GM11168 (cell line): ENCODE results near the gene ADCY9.
"Not testable (repeated sequence)": the region's sequence is repeated elsewhere in the genome, so short reads cannot be mapped to it uniquely, and the experiment has no call there.

Experiments
- in situ Hi-C: fragments of 300-500 bp; cut with MboI; formaldehyde crosslinking; loops from one replicate; pipeline ENCODE4 v1.12.0; 2022; ENCODE audit warnings: low sequenced_read_pairs; ENCODE audit not compliant: unreplicated experiment

Gene ADCY9

DNA sequence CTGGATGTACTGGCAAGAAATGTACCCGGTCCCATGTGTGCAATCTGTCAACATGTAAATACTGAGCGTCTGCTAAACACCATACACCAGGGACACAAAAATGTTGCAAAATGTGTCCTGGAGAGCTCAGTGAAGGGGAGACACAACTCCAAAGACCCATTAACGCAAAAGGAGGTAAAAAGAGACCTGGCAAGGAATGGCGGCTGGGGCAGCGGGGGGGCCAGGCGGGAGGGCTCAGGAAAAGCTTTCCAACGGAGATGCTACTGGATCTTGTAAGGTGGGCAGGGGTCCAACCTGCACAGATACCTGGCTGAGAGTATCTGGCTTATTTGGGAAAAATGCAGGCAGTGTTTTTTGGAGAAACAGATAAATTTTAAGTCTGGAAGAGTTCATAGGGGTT, 40.7 kb downstream of the ADCY9 start:
- in situ Hi-C loops = no loop called here

DNA sequence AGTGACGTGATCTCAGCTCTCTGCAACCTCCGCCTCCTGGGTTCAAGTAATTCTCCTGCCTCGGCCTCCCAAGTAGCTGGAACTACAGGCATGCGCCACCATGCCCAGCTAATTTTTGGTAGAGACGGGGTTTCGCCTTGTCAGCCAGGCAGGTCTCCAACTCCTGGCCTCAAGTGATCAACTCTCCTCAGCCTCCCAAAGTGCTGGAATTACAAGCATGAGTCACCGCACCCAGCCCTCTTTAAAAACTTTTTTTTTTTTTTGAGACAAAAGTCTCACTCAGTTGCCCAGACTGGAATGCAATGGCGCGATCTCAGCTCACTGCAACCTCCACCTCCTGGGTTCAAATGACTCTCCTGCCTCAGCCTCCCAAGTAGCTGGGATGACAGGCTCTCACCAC, 43.1 kb downstream of the ADCY9 start:
- in situ Hi-C loops = not testable (repeated sequence)

DNA sequence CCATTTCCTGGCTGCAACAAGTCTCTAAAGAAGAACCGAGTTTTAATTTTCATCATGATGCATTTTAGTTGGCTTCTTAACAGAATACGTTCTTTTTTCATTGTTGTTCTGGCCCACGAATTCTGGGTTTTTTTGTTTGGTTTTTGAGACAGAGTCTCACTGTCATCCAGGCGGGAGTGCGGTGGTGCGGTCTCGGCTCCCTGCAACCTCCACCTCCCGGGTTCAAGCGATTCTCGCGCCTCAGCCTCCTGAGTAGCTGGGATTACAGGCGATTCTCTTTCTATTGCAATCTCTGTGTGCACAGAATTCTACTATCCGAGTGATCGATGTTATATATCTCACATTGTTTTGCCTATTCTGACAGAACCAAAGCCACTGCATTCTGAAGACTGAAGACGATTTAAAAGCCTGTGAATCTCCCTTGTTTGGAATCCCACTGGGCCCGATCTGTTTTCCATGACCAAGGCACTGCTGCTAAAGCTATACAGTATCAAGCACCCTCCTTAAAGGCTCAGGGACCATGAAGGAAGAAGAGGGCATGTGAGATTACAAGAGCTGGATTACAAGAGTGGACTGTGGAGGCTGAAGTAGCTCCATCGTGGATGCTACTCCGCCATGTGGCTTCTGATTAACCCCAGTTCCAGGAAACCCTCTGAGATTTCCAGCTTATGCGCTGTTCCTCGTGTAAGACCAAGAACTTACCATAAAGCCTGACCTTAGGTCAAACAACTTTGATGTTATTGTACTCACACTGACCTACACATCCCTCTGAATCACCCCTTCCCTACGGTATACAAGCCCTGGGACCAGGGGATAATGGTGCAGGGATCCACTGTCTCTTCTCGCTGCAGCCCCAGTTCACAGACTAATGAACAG, 44.3 kb downstream of the ADCY9 start:
- in situ Hi-C loops = no loop called here

DNA sequence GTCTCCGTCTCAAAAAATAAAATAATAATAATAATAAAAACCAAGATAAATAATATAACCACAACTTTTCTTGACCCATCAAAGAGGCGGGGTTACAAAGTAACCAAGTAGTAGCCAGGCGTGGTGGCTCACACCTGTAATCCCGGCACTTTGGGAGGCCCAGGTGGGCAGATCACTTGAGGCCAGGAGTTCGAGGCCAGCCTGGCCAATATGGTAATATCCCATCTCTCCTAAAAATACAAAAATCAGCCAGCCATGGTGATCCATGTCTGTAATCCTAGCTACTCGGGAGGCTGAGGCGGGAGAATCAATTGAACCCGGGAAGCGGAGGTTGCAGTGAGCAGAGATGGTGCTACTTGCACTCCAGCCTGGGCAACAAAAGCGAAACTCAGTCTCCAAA, 45.3 kb downstream of the ADCY9 start:
- in situ Hi-C loops = no loop called here

DNA sequence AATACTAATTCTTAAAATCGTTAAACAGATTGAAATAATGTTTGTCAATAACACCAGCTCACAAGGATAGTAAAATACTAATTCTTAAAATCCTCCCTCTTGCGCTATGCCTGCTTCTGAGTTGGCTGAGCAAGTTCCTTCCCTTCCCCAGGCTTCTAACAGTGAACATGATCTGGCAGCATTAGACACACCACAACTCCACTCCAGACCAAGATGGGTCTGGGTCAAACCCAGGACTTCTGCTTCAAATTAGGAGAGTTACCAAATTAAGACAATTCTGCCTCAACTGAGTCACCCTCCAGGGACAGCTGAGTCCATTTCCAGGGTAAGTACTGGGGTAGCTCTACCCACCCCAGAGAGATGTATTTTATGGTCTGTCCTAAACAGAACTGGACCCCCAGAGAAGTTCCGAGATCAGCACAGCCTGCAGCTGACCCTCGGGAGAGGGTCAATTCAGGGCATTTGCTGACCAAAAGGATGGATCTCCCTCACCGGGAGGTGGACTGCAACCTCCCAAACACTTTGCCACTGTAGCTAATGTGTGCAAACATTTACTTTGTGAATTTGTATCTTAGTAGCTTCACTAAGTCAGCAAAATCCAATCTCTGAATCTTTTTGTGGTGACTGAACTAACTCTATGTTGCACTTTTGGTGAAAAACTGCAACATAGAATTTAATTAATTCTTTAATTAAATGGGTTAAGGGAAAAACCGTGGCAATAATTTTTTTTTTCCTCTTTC, 48.8 kb downstream of the ADCY9 start:
- in situ Hi-C loops = no loop called here

DNA sequence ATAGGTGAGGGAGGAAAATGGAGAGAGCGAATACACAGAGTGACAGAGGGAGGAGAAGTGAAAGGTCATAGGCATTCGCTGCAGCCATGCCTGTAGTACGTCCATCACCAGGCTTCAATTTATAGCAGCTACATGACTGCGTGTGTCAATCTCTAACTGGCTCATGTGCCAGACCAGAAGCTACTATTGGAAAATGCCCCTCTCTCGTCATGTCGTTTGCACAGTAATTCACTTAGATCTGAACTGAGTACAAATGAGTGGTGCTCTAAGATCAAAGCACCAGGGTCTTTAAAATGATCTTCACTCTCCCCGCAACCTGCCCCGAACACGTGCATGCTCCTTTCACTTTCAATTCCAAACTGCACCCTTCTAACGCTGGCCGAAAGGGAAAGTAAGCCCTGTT, 51.3 kb downstream of the ADCY9 start:
- in situ Hi-C loops = no loop called here

DNA sequence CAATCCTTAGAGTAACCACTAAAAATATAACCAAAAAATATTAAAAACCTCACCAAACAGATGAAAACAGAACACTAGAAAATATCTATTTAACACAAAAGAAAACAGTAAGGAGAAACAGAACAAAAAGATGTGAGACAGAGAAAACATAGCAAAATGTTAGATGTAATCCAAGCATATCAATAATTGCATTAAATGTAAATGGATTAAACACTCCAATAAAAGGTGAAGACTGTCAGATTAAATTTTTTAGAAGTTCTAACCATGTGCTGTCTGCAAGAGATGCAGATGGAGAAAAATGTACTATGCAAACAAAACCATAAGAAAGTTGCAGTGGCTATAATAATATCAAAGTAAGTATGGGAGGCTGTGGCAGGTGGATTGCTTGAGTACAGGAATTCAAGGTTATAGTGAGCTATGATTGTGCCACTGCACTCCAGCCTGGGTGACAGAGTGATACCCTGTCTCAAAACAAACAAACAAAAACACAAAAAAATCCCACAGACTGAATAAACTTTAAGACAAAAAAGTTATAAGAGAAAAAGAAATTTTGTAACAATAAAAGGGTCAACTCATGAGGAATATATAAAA, 53.9 kb downstream of the ADCY9 start:
- in situ Hi-C loops = no loop called here

DNA sequence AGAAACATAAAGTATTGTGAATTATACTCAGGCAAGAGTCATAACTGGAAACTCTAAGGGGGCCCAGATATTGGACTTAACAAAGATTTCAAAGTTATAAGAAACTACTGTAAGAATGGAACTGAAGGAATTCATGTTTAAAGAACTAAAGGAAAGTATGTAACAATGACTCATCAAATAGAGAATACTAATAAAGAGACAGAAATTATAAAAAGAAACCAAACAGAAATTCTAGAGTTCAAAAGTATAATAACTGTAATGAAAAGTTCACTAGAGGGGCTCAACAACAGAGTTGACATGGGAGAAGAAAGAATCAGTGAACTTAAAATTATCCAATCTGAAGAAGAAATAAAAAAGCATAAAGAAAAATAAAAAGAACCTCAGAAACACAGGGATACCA, 55.4 kb downstream of the ADCY9 start:
- in situ Hi-C loops = no loop called here

DNA sequence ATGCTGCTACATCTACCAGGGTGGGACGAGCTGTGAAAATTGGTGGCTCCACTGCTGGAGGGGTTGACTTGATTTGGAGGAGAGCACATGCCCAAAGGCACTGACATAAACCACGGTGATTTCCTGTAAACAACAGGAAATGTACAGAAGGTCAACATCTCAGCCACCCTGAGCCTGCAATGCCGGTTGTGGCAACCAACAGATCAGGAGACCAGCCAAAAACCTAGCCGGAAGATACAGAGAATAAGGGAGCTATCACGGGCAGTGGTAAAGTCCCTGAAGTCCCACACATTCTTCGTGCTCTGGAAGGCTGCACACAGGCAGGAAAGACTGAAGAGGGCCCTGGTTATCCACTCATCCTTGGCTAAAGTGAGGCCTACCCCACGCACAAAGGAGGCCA, 56.2 kb downstream of the ADCY9 start:
- in situ Hi-C loops = no loop called here

DNA sequence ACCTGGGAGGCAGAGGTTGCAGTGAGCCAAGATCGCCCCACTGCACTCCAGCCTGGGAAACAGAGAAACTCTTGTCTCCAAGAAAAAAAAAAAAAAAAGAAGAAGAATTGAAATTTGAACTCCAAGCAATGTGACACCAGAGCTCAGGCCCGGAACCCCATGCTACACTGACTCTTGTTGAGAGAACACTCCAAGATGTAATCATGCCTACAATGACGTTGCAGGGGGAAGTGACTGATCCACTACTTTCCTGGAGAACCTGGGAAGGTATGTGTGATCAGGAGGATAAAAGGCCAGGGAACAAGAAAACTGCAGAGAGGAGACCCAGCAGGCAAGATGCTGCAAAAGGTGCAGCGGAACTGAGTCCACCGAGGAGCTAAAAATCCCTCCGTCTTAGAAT, 57.9 kb downstream of the ADCY9 start:
- in situ Hi-C loops = no loop called here

DNA sequence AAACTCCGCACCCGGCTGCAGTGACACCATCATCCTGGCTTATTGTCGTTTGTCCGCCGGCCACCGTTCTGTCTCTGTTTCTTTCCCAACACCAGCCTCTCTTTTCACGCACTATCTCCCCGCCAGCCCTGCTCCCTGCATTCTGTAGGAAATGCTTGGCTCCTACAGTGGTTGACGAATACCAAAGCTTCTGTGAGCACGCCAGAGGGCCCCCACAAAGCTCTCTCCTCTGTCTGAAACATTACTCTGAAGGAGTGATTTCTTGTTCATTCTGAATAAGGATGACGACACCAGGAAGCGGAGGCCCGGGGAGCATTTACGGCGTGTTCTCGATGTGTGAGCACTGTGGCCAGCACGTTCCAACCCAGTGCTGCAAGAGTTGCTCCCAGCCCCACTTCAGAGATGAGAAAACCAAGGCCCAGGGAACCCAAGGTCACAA, 58.8 kb downstream of the ADCY9 start:
- in situ Hi-C loops = no loop called here

DNA sequence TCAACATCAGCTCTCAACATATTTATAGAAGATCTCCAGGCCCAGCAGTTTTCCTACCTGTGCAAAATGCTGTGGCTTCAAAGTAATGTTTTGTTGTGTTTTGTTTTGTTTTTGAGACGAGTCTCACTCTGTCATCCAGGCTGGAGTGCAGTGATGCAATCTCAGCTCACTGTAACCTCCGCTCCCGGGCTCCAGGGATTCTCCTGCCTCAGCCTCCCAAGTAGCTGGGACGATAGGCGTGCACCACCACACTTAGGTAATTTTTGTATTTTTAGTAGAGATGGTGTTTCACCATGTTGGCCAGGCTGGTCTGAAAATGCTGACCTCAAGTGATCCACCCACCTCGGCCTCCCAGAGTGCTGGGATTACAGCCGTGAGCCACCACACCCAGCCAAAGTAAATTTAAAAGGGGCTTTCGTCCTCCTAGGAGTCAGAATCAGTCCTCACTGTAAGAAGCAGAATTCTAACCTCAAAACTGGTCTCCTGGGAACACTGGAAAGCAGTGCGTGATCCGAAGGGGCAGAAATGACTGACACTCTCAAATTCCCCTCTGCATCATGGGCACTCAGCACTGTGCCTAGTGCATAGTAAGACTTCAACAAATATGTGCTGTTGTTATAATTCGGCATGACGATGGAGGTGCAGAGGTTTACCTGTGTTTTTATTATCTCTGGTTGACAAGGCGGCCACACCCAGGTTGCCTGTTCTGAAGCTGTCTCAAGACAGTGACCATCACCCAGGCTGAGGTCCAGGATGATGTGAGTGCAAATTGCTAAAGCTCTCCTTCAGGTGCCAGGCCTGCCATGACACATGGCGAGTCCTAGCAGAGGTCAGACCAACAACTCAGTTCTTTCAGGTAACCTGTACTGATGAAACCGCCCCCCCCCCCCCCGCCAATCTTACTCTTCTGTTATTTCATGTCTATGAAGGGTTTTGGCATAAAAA, 59.8 kb downstream of the ADCY9 start:
- in situ Hi-C loops = no loop called here

DNA sequence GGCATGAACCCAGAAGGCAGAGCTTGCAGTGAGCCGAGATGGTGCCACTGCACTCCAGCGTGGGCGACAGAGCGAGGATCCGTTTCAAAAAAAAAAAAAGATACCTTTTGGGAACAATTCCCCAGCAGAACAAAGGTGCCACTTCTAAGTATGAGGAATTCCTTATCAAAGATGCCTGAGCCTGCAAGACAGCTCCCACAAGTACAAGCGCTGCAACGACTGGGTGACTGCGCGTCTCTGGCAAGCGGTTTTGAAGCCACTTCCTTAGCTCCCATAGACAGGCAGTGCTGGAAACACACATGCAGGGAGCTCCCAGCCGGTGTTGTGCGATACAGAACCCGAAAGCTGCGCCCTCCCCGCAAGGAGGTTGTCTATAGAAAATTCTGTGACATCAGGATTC, 60.5 kb downstream of the ADCY9 start:
- in situ Hi-C loops = no loop called here

DNA sequence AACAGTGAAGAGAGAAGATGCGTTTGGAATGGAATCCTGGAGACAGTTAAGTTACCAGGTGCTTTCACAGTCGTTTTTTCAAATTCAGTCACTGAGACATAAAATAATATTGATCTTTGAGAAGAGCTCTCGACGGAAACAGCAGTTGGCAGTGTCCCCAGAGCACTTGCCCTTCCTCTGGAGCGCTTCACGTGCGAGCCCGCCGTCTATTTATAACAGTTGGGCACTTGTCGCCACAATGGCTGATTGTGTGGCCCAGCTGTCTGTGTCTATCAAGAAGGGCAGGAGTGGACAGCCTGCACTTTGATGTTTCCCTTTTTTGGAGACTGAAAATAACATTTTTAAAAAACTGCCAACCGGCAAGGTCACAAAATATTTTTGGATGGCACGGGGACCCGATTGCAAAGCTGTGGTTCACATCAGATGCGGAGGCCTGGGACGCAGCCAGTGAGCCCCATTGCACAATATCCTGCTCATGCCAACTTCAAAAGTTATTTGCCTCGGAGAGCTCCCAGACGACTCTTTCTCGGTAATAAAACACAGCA, 62.9 kb downstream of the ADCY9 start:
- in situ Hi-C loops = no loop called here

DNA sequence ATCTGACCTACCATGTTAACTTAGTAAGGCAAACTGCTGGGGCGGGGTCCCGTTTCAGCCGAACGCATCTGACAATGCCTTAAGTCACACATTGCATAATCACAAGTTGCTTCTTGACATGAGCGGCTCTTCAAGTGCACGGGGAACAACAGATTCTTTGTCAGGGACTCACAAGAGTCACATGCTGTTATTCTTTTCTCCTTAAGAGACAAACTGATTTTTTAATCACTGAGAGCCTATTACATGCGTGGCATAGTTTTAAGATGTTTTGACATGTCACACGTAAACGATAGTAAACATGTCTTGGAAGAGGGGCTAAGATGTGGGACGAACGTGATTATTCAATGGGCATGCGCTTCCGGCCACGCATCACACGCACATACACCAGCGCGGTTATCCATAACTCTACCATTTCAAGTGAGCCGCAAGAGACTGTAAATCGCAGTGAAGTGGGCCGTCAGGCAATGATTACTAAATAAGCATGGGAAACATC, 63.4 kb downstream of the ADCY9 start:
- in situ Hi-C loops = no loop called here

DNA sequence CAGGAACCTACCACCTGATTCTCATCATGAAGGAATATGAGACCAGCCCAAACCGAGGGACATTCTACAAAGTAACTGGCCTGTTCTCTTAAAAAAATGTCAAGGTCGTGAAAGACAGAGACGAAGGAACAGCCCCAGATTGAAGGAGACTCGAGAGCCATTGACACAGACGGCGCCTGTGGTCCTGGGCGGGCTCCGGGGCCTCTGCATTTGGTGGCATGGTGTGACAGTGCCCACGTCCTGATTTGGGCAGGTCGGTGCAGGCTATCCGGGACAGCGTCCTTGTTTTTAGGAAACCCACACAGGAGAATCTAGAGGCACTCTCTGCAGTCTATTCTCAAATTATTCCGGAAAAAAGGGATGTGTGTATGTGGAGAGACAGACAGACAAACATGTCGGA, 64.1 kb downstream of the ADCY9 start:
- in situ Hi-C loops = no loop called here

DNA sequence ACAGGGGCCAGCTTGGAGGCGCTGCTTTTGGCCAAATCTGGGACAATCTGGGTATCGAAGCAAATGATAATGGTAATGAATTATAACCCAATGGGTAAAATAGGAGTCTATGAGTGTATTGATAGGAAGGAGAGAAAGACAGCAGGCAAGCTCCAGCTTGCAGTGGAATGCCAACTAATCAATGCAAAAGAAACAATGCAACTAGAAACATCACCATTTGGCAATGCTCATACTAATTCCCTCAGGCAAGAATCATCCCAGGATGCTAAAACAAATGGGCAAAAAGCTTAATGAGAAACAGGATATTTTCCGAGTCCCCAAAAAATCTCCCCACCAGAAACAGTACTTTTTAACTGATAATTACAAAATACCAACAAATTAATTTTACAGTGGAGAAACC, 64.7 kb downstream of the ADCY9 start:
- in situ Hi-C loops = no loop called here

DNA sequence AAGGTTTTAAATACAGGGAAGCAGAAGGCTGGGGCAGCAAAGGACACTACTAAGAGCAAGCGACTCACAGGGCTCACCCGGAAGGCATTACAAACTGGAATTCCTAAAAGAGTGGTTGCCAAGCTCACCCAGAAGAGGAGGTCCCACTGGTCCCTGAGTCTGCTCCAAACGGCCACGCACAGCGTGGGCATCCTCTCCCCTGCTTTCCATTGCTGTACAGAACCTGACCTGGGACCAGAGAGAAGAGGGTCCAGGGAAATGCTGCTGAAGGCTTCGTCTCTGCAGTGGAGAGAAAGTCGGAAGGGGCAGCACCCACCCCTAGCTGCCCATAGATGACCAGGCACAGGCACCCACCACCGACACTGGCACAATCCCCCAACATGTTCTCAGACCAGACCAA, 67.2 kb downstream of the ADCY9 start:
- in situ Hi-C loops = no loop called here

DNA sequence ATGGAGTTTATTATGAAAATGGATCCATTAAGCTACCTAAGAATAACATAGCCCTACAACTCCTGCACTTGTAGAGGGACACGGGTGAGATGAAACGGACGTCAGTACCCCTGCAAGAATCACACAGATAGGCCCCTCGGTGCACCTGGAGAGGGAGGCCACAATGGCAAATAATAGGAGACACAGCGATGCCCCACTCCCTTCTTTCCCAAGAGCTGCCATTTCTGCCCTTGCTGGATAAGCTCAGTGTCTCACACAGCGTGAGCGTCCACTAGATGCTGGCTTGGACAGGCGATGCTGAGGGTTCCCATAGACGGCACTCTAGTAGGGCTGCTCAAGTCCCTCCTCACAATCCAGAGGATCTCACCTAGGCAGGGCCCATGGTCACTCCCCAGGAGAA, 67.8 kb downstream of the ADCY9 start:
- in situ Hi-C loops = no loop called here

DNA sequence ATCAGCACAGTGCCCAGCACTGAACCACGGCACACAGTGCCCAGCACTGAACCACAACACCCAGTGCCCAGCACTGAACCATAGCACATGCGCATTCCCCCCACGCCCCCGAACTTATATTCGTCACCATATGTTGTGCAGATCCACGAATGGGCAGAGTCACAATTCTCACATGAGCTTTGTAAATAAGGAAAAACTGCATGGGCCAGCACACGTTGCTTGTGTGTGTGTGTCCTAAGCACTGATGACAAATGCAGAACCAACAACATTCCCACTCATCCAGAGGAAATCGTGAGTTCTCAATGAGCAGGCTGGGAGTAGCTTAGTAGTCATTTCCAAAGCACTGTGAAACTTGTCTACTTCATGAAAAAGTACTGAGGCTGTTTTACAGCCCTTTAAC, 70.0 kb downstream of the ADCY9 start:
- in situ Hi-C loops = no loop called here
